Stimulated activated CD8-positive, alpha-beta memory T cell treated with anti-CD3 and anti-CD28 coated beads, Interleukin-15, amount 100 ng/mL, for 48 hours (primary cell): Measurements from ENCODE around the gene LRRC23.
"Not testable (repeated sequence)": the region's sequence is repeated elsewhere in the genome, so short reads cannot be mapped to it uniquely, and the experiment has no call there.

Experiments used
- DNase-seq, 2 donors: peaks; one replicate each; pipeline ENCODE4 v3.0.0-alpha.2; 2020; ENCODE audit warnings: low read depth in 2 of 2

LRRC23 gene

DNA sequence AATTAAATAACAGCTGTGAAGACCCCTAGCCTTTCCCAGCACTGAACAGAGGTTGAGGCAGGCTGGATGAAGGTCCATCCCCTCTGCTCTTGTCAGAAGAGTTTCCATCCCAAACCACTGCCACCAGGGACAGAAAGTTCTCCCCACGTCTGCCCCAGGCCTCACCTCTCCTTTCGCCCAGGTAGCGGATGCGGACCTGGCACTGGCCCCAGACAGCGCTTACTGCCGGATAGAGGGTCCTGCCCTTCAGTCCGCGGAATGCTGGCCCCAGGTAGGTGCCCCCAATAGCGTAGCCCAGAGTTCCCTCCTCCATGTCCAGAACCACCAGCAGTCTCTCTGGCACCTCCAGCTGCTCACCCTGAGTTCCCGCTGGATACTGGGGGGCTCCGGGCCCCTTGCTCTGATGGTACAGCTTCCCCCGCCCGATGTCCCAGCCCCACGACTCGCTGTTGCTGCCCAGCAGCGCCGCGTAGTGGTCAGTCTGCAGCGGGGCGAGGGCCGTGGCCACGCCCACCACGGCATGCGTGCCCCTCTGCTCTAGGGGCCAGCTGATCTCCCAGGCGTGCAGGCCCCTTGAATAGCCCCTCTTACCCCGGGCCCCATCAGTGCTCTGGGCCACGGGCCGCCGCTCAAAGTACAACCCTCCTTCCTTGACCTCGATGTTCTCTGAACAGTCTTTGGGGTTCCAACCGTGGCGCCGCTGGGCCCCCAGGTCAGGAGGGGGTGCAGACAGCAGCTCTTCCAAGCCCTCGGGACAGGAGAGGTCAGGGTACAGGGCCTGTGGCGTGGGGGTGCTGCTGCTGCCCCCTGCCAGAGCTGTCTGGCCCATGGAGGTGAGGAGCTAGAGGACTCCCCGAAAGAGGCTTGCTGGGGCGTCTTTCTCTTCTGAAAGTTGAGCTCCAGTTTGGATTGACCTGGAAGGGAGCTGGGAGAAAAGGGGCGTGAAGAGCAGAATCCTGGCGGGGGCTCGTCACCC lies 32.3 kb upstream of the LRRC23 start:
- DNase-seq, result peak; percentile 77 to 81

DNA sequence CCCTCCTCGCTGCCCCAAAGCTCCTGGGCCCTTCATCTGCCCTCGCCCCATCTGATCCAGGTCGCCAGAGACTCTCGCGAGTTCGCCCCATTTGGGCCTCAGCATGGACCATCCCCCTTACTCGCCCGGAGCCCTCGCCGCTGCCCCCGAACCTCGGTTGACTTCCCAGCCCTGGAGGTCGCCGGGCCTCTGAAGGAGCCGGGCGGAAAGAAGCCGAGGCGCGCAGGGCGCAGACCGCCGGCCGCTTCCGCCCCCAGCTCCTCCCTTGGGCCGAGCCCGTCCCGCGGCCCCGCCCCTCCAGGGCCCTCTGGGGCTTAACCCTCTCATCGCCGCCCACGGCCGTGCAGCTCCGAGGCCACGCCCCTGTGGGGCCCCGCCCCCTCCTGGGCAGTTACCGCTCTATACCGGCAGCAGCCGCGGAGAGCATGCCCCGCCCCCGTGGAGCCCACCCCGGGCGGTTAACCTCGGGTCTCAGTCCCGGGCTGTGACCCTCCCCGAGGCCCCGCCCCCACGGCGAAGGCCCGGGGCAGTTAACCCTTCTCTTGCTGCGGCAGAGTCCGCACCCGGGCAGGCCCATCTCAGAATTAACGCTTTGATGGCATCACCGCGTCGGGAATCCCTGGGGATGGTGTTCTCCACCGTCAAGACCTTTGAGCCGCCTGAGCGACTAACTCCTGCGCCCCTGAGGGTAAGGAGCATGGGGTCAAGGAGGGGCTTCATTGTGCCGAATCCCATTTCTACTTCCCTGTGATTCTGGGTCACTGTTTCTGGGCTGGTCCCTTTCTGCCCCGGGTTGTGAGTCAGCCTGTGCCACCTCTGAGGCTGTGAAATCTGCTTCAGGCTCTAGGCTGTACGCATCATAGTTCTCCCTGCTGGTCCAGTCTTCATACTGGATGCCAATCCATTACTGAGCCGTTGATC lies 31.3 kb upstream of the LRRC23 start, which contains the start of gene SPSB2:
Gene SPSB2, minus strand, starts transcription at position 210 of the 921 bp plus-strand sequence. CDS start 402 bp downstream, outside the sequence.
- DNase-seq, result peak; percentile 99

DNA sequence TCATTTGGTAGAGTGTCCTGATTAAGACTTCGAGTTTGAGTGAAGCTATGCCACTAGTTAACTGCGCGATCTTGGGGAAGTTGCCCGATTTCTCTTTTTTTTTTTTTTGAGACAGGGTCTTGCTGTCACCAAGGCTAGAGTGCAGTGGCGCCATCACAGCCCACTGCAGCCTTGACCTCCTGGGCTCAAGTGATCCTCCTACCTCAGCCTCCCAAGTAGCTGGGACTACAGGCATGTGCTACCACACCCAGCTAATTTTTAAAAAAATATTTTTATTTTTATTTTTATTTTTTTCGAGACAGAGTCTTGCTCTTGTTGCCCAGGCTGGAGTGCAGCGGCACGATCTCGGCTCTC lies 30.6 kb upstream of the LRRC23 start:
- not testable (repeated sequence) for DNase-seq

DNA sequence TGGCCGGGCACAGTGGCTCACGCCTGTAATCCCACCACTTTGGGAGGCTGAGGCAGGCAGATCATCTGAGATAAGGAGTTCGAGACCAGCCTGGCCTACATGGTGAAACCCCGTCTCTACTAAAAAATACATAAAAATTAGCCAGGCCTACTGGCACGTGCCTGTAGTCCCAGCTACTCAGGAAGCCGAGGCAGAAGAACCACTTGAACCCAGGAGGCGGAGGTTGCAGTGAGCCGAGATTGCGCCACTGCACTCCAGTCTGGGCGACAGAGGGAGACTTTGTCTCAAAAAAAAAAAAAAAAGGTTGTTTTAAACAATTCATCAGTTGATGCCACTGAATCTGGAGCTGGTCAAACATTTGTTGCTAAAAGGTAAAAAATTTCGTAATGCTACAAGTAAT lies 24.8 kb upstream of the LRRC23 start:
- not testable (repeated sequence) for DNase-seq

DNA sequence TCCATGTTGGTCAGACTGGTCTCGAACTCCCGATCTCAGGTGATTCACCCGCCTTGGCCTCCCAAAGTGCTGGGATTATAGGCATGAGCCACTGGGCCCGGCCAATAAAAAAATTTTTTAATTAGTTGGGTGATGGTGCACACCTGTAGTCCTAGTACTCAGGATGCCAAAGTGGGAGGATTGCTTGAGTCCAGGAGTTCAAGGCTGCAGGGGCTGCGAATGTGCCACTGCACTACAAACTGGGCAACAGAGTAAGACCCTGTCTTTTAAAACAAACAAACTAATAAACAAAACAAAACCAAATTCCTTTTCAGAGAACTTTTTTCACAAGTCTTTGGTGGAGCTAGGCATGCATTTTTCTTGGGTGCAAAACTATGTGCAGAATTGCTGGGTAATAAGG lies 21.4 kb upstream of the LRRC23 start:
- no peak for DNase-seq

DNA sequence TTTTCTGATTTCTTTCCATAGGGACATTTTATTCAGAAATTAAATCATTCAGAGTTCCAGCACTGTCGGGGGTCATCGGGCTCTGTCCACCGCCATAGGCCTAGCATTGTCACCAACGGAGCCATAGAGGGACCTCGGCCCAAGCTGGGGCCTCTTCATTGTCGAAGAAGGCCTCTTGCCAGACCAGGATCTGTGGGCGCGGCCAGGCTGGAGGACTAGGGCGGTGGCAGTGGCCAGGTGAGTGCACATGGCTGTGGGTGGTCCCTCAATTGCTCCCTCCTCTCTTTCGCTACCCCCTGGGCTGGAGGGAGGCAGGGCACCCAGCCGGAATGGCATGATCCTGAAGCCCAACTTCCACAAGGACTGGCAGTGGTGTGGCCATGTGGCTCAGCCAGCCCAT lies 20.9 kb upstream of the LRRC23 start:
- DNase-seq, result no peak

DNA sequence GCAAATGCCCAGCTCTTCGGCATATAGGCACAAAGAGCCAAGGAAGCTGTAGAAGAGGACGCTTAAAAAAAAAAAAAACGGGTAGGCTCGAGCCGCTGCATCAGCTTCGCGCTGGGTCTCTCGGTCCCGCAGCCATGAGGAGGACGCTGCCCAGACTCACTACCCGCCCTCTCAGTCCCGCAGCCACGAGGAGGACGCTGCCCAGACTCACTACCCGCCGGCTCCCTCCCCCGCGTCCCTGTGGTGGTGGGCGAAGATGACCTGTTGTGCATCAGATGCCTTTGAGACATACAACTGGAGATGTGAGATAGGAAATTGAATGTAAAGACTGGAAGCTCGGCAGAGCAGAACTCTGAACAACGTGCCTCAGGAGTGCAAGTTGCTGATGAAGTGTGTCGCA lies 20.1 kb upstream of the LRRC23 start:
- DNase-seq, result no peak

DNA sequence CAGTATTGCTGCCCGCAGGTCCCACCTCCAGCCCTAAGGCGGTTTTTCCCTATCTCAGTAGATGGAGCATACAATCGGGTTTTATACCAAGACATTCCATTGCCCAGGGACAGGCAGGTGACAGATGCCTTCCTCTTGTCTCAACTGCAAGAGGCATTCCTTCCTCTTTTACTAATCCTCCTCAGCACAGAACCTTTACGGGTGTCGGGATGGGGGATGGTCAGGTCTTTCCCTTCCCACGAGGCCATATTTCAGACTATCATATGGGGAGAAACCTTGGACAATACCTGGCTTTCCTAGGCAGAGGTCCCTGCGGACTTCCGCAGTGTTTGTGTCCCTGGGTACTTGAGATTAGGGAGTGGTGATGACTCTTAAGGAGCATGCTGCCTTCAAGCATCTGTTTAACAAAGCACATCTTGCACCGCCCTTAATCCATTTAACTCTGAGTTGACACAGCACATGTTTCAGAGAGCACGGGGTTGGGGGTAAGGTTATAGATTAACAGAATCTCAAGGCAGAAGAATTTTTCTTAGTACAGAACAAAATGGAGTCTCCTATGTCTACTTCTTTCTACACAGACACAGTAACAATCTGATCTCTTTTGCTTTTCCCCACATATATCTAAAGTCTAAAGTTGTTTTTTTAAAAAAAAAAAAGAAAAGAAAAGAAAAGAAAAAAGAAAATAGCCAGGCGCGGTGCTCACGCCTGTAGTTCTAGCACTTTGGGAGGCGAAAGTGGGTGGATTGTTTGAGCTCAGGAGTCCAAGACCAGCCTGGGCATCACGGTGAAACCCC lies 18.2 kb upstream of the LRRC23 start:
- DNase-seq, result not testable (repeated sequence)

DNA sequence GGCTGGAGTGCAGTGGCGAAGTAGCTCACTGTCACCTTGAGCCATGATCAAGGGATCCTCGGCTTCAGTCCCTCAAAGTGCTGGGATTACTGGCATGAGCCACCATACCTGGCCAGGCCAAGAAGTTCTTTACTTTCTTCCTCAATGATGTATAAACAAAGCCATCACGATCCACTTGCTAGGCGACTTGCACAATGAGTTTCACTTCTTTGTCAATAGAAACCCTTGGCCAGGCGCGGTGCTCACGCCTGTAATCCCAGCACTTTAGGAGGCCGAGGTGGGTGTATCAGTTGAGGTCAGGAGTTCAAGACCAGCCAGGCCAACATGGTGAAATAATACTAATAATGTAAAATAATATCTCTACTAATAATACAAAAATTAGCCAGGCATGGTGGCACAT lies 17.2 kb upstream of the LRRC23 start:
- DNase-seq, result no peak

DNA sequence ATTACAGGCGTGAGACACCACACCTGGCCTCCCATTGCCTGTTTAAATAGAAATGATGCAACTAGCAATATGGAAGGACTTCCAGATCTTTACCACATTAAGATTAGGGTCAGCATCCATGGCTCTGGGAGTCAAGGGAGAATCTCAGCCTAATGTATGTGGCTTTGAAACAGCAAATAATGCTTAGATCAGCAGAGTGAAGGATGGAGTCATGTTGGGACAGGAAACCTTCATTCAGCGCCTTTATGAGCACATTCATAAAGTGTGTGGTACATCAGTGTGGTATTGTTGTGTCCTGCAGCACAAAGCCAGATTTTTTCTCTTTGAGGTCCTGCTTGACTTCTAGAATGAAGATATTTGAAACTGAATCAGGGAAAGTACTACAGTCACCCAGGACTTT lies 16.3 kb upstream of the LRRC23 start:
- no peak for DNase-seq

DNA sequence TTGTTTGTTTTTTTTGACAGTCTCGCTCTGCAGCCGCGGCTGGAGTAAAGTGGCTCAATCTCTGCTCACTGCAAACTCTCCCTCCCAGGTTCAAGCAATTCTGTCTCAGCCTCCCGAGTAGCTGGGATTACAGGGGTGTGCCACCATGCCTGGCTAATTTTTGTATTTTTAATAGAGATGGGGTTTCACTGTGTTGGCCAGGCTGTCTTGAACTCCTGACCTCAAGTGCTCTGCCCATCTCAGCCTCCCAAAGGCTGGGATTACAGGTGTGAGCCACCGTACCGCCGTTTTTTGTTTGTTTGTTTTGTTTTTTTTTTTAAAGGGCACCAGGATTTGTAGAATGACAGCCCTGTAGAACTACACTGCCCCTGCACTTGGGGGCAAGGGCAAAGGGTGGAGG lies 15.8 kb upstream of the LRRC23 start:
- DNase-seq, result not testable (repeated sequence)

DNA sequence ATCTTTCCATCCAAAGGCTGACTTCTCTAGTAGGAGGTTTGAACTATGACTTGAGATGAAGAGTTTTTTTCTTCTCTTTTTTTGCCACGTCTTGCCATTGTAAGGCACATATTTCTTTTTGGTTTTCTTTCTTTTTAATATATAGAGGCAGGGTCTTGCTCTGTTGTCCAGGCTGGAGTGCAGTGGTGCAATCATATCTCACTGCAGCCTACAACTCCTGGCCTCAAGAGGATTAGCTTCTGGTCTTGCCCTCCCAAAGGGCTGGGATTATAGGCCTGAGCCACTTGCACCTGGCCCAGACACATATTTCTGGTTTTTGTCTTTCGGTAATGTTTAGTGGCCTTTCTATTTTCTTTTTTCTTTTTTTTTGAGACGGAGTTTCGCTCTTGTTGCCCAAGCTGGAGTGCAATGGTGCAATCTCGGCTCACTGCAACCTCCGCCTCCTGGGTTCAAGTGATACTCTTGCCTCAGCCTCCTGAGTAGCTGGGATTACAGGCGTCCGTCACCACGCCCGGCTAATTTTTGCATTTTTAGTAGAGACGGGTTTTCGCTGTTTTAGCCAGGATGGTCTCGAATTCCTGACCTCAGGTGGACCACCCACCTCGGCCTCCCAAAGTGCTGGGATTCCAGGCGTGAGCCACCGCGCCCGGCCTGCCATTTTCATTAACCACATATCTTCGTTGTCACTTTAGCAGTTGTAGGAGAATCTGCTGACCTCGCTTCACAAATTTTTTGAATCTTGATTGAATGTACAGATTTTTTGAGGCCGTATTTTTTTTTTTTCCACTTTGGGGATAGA lies 14.6 kb upstream of the LRRC23 start:
- not testable (repeated sequence) for DNase-seq

DNA sequence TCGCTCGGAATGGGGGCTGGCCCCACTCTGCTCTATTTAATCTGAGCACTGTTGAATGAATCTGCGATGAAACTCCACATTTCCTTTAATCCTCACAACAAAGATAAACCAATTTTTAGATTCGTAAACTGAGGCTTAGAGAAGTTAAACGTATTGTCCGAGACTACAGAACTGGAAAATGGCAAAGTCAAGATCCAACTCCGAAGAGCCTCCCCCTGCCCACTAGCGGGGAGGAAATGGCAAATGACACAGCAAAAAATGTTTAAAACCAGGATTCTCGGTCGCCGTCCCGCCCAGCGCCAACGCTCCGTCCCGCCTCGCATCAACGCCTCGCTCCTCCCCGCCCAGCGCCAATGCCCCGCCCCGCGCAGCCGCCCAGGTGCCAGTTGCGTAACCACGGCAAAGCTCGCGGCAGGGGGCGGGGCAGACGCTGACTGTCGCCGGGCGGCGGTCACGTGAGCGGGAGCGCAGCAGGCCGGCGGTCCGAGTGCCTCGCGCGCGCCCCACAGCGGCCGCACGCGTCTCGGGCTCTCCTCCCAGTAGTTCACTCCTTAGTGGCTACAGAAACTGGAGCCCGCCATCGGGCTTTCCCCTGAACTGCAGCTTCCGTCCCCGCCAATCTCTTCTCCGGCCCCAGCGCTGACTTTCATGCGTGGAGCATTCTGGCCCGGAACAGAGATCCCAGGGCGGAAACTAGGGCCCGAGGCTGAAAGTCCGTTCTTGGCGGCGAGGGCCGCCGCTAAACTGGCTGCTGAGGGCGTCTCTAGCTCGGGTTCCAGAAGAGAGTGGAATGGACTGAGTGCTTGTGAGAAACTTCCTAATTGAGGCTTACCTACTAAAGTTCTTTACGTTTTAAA lies 13.6 kb upstream of the LRRC23 start:
- peak; percentile 97 to 99 for DNase-seq

DNA sequence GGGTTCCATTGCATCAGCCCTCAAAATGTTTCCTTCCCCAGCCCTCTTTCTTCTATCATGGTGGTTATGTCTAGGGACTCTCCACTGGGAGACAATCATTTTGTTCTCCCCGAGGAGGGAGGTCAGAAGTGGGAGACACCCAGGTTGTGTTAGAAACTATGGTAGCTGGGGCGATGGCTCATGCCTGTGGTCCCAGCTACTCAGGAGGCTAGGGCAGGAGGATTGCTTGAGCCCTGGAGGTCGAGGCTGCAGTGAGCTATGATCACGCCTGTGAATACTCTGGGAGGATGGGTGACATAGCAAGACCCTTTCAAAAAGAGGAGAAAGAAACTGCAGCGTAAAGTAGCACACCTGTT lies 13.0 kb upstream of the LRRC23 start:
- no peak for DNase-seq

DNA sequence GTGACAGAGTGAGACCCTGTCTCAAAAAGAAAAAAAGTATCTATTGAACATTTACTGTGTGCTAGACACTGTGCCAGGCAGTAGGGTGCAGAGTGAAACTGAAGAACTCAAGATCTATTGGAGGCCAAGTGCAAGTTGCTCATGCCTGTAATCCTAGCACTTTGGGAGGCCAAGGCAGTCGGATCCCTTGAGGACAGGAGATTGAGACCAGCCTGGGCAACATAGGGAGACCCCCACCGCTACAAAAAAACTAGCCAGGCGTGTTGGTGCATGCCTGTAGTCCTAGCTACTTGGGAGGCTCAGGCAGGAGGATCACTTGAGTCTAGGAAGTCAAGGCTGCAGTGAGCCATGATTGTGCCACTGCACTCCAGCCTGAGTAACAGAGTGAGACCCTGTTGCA lies 11.9 kb upstream of the LRRC23 start:
- DNase-seq, result not testable (repeated sequence)

DNA sequence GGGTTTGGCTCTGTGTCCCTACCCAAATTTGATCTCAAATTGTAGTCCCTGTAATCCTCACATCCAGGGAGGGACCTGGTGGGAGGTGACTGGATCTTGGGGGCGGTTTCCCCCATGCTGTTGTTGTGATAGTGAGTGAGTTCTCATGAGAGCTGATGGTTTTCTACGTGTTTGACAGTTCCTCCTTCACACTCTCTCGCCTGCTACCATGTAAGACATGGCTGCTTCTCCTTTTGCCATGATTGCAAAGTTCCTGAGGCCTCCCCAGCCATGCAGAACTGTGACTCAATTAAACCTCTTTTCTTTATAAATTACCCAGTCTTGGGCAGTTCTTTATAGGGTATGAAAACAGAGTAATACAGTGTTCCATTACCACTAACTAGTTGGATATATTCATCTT lies 10.3 kb upstream of the LRRC23 start:
- no peak for DNase-seq

DNA sequence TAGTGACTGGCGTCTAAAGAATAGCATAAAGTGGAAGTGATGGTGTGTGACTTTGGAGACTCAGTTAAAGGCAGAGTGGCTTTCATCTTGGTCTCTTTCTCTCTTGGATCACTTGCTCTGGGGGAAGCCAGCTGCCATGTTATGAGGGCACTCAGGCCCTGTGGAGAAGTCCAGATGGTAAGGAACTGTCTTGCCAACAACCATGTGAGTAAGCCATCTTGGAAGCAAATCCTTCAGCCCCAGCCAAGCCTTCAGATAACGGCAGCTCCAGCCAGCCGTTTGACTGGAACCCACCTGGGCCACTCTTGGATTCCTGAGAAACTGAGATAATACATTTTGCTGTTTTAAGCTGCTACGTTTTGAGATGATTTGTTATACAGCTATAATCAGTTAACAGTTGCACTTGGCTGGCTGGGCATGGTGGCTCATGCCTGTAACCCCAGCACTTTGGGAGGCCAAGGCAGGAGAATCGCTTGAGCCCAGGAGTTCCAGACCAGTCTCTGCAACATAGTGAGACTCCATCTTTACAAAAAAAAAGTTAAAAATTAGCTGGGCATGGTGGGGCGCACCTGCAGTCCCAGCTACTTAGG lies 7.7 kb upstream of the LRRC23 start:
- no peak for DNase-seq

DNA sequence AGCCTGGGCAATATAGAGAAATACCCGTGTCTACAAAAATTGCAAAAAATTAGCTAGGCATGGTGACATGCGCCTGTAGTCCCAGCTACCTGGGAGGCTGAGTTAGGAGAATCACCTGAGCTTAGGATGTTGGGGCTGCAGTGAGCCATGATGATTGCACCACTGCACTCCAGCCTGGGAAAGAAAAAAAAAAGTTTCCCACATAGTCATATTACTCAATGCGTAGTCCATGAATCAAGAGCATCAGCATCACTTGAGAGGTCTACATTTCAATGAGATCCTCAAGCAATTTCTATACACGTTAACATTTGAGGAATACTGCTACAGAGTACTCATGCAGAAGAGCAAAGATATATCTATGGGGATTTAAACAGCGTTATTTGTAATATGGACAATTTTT lies 5.2 kb upstream of the LRRC23 start:
- no peak for DNase-seq

DNA sequence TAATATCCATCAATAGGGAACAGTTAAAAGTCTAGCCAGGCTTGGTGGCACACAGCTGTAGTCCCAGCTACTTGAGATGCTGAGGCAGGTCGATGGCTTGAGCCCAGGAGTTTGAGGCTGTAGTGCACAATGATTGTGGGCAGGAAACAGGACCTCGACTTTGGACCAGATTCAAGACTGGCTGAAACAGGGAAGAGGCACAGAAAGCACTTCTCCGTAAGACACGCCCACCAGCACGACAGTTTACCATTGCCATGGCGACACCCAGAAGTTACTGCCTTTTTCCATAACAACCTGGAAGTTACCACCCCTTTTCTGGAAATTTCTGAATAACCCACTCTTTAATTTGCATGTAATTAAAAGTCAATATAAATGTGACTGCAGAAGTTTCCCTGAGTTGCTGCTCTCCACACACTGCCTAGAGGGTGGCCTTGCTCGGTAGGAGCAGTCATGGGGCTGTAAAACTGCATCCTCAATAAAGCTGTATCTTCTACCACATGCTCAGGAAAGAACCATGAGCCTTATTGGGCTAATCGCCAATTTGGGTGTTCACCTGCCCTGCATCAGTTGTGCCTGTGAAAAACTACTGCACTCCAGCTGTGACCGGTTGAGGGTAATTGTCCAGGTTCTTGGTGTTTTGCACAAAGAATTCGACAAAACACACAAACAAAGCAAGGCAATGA lies 4.6 kb upstream of the LRRC23 start:
- no peak for DNase-seq
